Thyroid gland (tissue), 4 donors: ENCODE data around the gene GAREM1.

Source experiments
- CTCF ChIP-seq, 6 experiments: fragments of 200-600 bp in 3 of 6; fragments of 450-650 bp in 3 of 6; sonication (generic) in 3 of 6; IDR thresholded peaks; one replicate each; pipeline ENCODE4 v1.5.1; 2016 to 2019; ENCODE audit warnings: antibody characterized with exemption in 6 of 6, mild to moderate bottlenecking in 2 of 6, inconsistent platforms in 1 of 6, moderate library complexity in 1 of 6
- POLR2A ChIP-seq, 2 donors: fragments of 450-650 bp; IDR thresholded peaks; one replicate each; pipeline ENCODE4 v1.6.1; 2017; ENCODE audit warnings: antibody characterized with exemption in 2 of 2, mild to moderate bottlenecking in 2 of 2, moderate library complexity in 1 of 2

GRCh38 chr18:32378705-32379104 is 92.0 kb downstream of the GAREM1 start:
- TF ChIP-seq POLR2A (IDR thresholded peaks at IDR 0.05), result no peak
- no peak for TF ChIP-seq CTCF (IDR thresholded peaks at IDR 0.05)
